Right atrium auricular region (tissue), 2 donors: ENCODE measurements around the gene CIBAR2. TPM values are rescaled to one million over a fixed set of nuclear protein-coding genes. Genes with fewer than 3 reads are reported as not detected.

Experiments
- DNase-seq: peaks from one replicate; pipeline ENCODE4 v3.0.0-alpha.2; 2019; ENCODE audit warnings: low spot score
- H3K27ac ChIP-seq, 2 donors: fragments of 200-600 bp; sonication (generic); 1 replicate in 1 of 2; 2 replicates in 1 of 2; pipeline ENCODE4 v1.5.1; 2016 to 2019
- H3K27me3 ChIP-seq, 2 donors: fragments of 200-600 bp; sonication (generic); one replicate each; pipeline versions ENCODE4 v1.5.1 to v1.6.0; 2017 to 2019
- H3K36me3 ChIP-seq: fragments of 200-600 bp; sonication (generic); one replicate; pipeline ENCODE4 v1.5.1; 2016
- H3K4me1 ChIP-seq, 2 donors: fragments of 200-600 bp; sonication (generic); one replicate each; pipeline versions ENCODE4 v1.5.1 to v1.6.0; 2017 to 2019
- H3K4me3 ChIP-seq, 2 donors: fragments of 200-600 bp; sonication (generic); 1 replicate in 1 of 2; 2 replicates in 1 of 2; pipeline ENCODE4 v1.5.1; 2017 to 2019; ENCODE audit warnings: mild to moderate bottlenecking in 1 of 2, moderate library complexity in 1 of 2
- H3K9me3 ChIP-seq, 2 donors: fragments of 200-600 bp; sonication (generic); one replicate each; pipeline ENCODE4 v1.5.1; 2019
- CTCF ChIP-seq, 2 donors: fragments of 200-600 bp; sonication (generic); IDR thresholded peaks; one replicate each; pipeline ENCODE4 v1.5.1; 2019; ENCODE audit warnings: antibody characterized with exemption in 2 of 2
- total RNA-seq, 2 donors: library from RNA; depleted of rRNA; stranded (reverse); fragments of >200 nt; gene quantifications; one replicate each; pipeline ENCODE4 v1.1.0, GENCODE V29; 2016

CIBAR2 gene
- total RNA-seq, 2 donors from 2014 or later, result not detected

- no peak overlapping the region for H3K4me3 ChIP-seq
- H3K27me3 ChIP-seq, result no peaks in the 10 kb centered on the region
- TF ChIP-seq CTCF (IDR thresholded peaks at IDR 0.05), result no peak
- no peaks in the 10 kb centered on the region for H3K4me1 ChIP-seq
- no peak for DNase-seq
- H3K27ac ChIP-seq, result no peak overlapping the region
- no peaks in the 10 kb centered on the region for H3K36me3 ChIP-seq
- H3K9me3 ChIP-seq, result no peaks in the 10 kb centered on the region
These were observed 10.2 kb downstream of the CIBAR2 start for GRCh38 chr16:85101956-85102630.

- Histone ChIP-seq H3K4me3 (no peak overlapping the region), H3K4me1 (no peaks in the 10 kb centered on the region), H3K27ac (no peak overlapping the region), H3K9me3 (no peaks in the 10 kb centered on the region), H3K36me3 (no peaks in the 10 kb centered on the region), H3K27me3 (no peaks in the 10 kb centered on the region)
- no peak for DNase-seq
- TF ChIP-seq CTCF (IDR thresholded peaks at IDR 0.05), result no peak
These were observed 12.0 kb downstream of the CIBAR2 start for GRCh38 chr16:85100265-85100664.

- no peak for DNase-seq
- Histone ChIP-seq H3K36me3 (no peaks in the 10 kb centered on the region), H3K9me3 (no peaks in the 10 kb centered on the region), H3K4me1 (no peaks in the 10 kb centered on the region), H3K4me3 (no peak overlapping the region), H3K27ac (no peak overlapping the region), H3K27me3 (no peaks in the 10 kb centered on the region)
- TF ChIP-seq CTCF (IDR thresholded peaks at IDR 0.05), result no peak
These were observed 13.7 kb downstream of the CIBAR2 start for GRCh38 chr16:85098565-85098964.

GRCh38 chr16:85096921-85097320, 15.4 kb downstream of the CIBAR2 start:
- Histone ChIP-seq H3K4me1 (no peaks in the 10 kb centered on the region), H3K27ac (no peak overlapping the region), H3K9me3 (no peaks in the 10 kb centered on the region), H3K36me3 (no peaks in the 10 kb centered on the region), H3K4me3 (no peak overlapping the region), H3K27me3 (no peaks in the 10 kb centered on the region)
- TF ChIP-seq CTCF (IDR thresholded peaks at IDR 0.05), result no peak
- no peak for DNase-seq

- Histone ChIP-seq H3K27me3 (no peaks in the 10 kb centered on the region), H3K36me3 (no peaks in the 10 kb centered on the region), H3K4me1 (peaks cover 0 to 10% of the 10 kb centered on the region in 2 donors), H3K9me3 (no peaks in the 10 kb centered on the region), H3K27ac (no peak overlapping the region), H3K4me3 (no peak overlapping the region)
- TF ChIP-seq CTCF (IDR thresholded peaks at IDR 0.05), result no peak
- no peak for DNase-seq
These were observed 17.5 kb downstream of the CIBAR2 start for GRCh38 chr16:85094812-85095211.
